GM12864 (cell line): ENCODE measurements around the gene UGT3A1.
"Not testable (repeated sequence)": the region's sequence is repeated elsewhere in the genome, so short reads cannot be mapped to it uniquely, and the experiment has no call there.

Experiments used
- DNase-seq: peaks from one replicate; pipeline ENCODE4 v3.0.0-alpha.2; 2011; ENCODE audit warnings: low read depth
- H3K4me3 ChIP-seq: 2 replicates; pipeline ENCODE4 v1.5.1; 2011; ENCODE audit warnings: mild to moderate bottlenecking, low read depth, low read length, control low read depth
- TF ChIP-seq, protein P1 (sequence below): IDR thresholded peaks from 2 replicates; pipeline ENCODE4 v1.5.1; 2011; ENCODE audit warnings: low read depth, mild to moderate bottlenecking, moderate library complexity, low read length, control low read depth, inconsistent platforms; ENCODE audit errors: missing control alignments

The UGT3A1 gene

DNA sequence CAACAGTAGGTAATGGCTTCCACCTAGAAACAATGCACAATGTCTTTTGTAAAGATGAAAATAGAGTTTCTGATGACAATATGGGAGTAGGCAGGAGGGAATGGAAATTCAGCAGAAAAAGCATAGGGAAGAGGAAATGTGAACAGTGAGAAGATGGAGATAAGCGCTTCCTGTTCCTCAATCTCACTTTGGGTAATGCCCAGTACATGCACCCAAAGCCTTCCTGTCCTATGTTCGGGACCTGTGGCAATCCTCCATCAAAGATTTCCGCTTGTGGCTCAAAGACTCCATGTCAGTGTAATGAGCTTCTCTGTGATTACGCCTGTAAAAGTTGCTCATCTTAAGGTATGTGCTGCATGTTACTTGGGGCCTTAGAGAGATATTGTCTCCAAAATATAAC, 2.7 kb downstream of the UGT3A1 start:
- H3K4me3 ChIP-seq = no peak overlapping the region
- TF ChIP-seq, protein P1, sequence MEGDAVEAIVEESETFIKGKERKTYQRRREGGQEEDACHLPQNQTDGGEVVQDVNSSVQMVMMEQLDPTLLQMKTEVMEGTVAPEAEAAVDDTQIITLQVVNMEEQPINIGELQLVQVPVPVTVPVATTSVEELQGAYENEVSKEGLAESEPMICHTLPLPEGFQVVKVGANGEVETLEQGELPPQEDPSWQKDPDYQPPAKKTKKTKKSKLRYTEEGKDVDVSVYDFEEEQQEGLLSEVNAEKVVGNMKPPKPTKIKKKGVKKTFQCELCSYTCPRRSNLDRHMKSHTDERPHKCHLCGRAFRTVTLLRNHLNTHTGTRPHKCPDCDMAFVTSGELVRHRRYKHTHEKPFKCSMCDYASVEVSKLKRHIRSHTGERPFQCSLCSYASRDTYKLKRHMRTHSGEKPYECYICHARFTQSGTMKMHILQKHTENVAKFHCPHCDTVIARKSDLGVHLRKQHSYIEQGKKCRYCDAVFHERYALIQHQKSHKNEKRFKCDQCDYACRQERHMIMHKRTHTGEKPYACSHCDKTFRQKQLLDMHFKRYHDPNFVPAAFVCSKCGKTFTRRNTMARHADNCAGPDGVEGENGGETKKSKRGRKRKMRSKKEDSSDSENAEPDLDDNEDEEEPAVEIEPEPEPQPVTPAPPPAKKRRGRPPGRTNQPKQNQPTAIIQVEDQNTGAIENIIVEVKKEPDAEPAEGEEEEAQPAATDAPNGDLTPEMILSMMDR = no peak
- DNase-seq = no peak

DNA sequence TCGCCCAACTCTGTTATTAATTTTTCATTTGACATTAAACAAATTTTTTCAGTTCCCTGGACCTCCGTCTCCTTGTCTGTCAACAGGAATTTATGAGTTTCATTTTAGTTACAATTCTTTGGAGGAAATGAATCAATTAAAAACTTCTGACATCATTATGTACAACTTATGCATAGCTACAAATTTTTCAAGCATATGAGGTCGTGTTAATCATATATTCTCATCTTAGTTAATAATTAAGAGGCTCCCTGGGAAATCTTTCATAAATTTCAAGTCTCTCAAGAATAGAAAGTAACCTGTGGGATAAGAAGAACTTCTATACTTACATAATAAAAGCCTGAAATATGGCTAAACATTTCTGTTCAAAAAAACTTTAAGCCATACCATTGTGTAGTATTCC, 3.4 kb downstream of the UGT3A1 start:
- TF ChIP-seq, protein P1 = no peak
- no peak overlapping the region for H3K4me3 ChIP-seq
- DNase-seq = no peak

DNA sequence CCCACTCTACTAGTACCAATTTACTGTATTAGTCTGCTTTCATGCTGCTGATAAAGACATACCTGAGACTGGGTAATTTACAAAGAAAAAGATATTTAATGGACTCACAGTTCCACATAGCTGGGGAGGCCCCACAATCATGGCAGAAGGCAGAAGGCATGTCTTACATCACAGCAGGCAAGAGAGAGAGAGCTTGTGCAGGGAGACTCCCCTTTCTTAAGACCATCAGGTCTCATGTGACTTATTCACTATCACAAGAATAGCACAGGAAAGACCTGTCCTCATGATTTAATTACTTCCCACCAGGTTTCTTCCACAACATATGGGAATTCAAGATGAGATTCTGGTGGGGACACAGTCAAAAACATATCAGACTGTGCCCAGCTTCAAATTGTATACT, 11.5 kb downstream of the UGT3A1 start:
- DNase-seq = no peak
- TF ChIP-seq, protein P1 = no peak
- no peak overlapping the region for H3K4me3 ChIP-seq

DNA sequence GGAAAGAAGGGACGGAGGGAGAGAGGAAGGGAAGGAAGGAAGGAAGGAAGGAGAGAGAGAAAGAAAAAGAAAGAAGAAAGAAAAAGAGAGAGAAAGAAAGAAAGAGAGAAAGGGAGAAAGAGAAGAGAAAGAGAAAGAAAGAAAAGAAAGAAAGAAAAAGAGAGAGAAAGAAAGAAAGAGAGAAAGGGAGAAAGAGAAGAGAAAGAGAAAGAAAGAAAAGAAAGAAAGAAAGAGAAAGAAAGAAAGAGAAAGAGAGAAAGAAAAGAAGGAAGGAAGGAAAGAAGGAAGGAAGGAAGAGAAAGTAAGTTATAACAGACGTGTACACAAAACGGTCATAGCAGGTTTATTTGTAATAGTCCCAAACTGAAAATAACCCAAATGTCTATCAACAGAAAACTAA, 14.3 kb downstream of the UGT3A1 start:
- H3K4me3 ChIP-seq, DNase-seq: not testable (repeated sequence)

DNA sequence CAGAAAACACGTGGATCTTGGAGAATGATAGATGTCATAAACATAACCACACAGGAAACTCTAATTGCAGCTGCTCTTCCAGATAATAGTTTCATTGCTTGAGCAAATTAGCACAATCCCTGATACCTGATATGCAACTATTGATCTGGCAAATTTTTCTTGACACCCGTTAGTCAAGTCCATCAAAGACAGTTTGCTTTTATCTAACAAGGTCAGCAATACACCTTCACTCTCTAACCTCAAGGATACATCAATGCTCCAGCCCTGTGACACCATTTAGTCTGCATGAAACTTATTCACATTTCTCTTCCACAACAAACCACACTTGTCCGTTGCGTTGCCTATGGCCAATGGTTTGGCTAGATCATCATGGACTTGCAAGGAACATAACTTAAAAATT, 16.6 kb downstream of the UGT3A1 start:
- TF ChIP-seq, protein P1 = no peak
- H3K4me3 ChIP-seq = no peak overlapping the region
- no peak for DNase-seq

DNA sequence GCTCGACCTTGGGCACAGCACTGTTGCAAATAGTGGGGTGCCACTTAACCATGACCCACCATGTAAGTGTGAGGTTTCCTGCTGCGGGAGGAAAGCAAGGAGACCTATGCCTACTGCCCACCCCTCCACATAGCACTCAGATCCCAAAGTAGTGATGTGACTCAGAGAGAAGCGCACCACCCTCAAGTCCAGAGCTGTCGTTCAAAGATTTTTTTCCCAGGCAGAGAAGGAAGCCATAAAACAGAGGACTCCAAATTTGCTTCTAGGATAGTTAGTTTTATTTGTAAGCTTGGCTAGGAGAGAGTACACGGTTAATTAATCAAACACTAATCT, 19.3 kb downstream of the UGT3A1 start:
- DNase-seq = no peak
- TF ChIP-seq, protein P1 = no peak

DNA sequence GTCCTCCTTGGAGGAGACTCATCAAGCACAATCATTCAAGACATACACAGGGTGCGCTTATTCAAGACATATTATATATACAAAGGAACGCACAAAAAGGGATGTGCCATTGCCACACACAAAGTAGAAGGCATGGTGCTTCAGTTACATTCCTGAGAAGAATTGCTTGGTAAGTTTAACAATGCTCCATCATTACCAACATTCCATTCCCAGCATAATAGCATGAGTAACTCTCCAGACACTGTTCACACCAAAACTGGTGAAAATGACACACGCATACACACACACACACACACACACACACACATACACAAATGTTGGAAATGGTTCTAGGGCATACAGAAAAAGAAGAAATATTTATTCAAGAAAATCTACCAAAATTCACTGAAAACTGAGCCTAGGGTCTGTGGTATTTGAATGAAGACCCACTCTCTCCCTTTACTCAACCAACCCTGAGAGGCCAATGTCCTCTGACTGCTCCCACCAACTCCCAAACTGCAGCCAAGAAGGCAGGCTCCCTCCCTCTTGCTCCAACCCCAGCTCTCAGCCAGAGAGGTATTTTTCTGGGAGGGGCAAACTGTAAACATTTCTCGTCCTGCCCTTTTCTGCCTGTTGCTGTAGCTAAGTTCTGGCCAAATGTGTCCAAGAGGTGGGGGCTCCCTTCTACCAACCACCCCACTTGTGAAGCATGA, 19.9 kb downstream of the UGT3A1 start:
- TF ChIP-seq, protein P1 = no peak
- H3K4me3 ChIP-seq = no peak overlapping the region
- DNase-seq = no peak

More for the DNA sequence above, 19.3 kb downstream of the UGT3A1 start:
- H3K4me3 ChIP-seq = no peak overlapping the region
